ENCODE measurements around the gene KLHL3.

KLHL3 gene

DNA sequence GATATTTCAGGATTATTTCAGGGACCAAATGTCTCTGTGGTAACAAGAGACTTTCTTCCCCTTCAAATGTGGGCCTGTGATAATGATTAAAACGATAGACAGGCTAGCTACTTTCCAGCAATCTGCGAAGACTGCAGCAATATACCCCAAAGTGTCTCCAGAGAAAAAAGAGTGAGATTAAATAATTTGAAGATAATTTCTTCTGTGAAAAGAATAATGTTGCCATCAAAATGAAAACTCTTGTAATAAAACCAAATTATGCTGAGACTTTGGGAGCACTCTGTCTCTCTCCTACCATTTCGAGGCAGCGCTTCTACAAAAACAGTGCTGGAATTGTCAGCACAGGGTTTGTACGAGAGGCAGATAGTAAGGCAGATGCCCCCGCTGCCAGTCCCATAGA is 132.5 kb downstream of the KLHL3 start:
- in situ Hi-C loops (cut with MboI; ENCODE audit: low pct_unique_long_range_greater_than_20kb, low sequenced_read_pairs), result no loop called here
- DNase-seq, result no peak

DNA sequence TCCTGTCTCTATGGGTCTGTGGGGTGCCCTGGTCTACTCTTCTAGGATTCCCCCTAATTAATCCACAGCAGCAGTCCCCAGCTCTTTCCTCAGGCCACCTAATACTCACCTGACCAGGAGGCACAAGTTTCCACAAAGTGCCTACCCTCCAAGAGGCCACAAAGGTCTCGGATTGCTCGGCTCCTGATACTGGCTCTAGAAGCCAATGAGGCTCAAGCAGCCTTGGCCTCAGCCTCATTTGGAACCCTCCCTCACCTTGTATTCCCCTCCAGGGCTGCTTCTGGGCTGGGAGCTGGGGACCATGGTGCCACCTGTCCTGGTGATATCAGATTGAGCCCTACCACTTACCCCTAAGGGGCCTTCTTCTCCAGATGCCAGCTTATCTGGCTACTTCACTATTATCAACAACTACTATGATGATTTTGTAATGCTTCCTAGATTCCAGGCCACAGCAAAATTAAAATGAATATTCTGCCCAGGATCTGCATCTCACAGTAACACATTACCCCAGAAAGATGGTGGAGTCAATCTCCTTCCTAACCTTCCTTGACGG is 133.1 kb downstream of the KLHL3 start:
- in situ Hi-C loops (cut with MboI; ENCODE audit: low pct_unique_long_range_greater_than_20kb, low sequenced_read_pairs), result no loop called here
- DNase-seq, result no peak

DNA sequence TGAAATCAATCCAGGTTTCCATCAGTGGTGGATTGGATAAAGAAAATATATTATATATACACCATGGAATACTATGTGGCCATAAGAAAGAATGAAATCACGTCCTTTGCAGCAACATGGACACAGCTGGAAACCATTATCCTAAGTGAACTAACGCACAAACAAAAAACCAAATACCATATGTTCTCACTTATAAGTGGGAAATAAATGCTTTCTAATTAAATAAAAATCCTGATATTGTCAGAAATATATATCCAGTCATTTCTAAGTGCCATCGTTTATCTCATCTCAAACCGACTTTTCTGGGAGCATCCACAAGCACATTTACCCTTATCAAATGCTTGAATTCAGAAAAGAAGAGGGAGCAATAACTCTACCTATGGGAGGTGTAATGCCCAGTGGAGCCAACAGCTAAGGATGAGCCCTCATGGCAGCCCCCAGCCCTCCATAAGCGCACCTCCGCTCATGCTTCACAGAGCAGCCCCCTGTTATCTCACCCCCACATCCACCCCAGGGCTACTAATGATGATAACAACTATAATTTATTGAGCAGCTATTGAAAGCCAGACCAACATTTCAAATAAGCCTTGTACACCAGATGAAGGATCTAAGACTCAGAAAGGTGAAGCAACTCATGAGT is 135.0 kb downstream of the KLHL3 start:
- no peak for DNase-seq
- in situ Hi-C loops (cut with MboI; ENCODE audit: low pct_unique_long_range_greater_than_20kb, low sequenced_read_pairs), result no loop called here

DNA sequence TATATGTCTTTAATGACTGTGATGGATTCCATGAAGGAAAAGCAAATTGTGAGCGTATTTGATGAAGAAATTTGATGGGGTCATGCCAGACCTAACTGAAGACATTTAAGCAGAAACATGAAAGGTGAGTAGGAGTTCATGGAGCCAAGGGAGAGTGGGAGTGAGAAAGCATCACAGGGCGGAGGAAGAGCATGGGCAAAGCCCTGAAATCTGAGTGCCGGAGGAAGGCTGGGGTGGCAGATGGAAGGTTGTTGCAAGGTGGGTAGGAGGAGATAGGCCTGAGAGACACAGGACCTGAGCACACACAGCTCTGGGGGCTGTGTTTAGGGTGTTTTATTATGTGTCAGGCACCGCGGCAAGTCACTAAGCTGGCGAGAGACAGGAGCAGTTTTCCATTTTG is 136.4 kb downstream of the KLHL3 start:
- in situ Hi-C loops (cut with MboI; ENCODE audit: low pct_unique_long_range_greater_than_20kb, low sequenced_read_pairs), result no loop called here
- DNase-seq, result no peak

DNA sequence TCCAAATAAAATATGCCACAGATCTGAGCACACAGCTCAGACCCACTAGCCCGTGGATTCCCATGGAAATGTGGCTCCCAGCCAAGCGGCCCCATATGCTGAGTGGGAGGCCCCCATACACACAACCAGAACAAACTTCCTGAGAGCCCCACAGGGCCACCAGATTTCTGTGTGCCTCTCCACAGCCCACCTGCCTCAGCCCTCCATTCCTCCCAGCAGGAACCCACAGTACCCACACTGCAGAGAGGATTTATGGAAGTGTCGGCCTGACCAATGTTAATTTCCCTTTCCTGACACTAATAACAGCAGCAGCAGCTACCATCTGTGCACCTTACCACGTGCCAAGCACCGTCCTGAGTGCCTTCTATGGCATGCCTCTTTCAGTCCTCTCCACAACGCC is 137.5 kb downstream of the KLHL3 start:
- in situ Hi-C loops (cut with MboI; ENCODE audit: low pct_unique_long_range_greater_than_20kb, low sequenced_read_pairs), result no loop called here
- DNase-seq, result no peak

DNA sequence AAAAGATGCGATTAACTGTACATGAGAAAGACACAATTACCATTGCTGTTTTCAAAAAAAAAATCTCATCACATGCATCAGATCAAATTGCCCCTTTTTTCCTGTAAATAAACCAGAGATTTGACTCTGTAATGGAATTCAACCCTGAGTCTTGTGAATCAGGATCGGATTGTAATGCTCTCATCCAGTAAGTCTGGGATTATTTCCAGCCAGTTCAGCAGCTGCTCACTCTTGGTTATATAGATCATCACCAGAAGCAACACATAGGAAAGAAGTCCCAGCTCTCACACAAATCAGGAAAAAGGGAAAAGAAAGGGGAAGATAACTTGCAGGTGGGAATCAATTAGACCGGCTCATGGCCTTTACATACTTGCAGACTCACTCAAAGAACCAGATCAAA is 138.9 kb downstream of the KLHL3 start:
- DNase-seq, result no peak
- in situ Hi-C loops (cut with MboI; ENCODE audit: low pct_unique_long_range_greater_than_20kb, low sequenced_read_pairs), result no loop called here

DNA sequence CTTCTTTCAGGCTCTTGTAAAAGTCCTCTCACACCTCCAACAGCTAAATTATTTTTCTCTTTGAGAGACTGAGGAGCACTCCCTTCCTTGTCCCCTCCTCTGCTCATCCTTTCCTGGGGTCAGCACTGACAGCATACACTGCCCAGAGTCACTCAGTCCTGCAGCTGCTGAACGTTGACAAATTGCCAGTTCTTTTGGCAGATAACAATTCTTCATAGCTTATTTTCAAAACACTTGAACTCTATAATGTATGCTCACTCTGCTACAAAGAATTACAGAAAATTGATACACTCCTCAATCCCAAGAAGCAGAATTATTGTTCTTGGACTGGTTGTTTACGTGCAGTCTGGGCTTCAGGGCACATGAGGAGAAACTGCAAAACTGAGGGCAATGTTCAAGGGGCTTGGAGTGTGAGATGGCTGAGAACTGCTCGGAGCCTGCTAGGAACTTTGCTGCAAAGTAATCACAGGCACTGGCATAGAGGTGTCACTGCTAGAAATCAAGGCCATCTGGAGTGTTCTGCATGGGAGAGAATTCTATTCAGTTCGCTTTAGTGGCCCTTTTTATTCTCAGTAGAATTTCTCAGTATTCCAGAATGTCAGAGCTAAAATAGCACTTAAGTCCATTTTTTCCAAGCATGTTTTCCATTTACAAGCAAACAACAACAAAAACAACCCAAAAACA is 140.4 kb downstream of the KLHL3 start:
- in situ Hi-C loops (cut with MboI; ENCODE audit: low pct_unique_long_range_greater_than_20kb, low sequenced_read_pairs), result no loop called here
- no peak for DNase-seq

DNA sequence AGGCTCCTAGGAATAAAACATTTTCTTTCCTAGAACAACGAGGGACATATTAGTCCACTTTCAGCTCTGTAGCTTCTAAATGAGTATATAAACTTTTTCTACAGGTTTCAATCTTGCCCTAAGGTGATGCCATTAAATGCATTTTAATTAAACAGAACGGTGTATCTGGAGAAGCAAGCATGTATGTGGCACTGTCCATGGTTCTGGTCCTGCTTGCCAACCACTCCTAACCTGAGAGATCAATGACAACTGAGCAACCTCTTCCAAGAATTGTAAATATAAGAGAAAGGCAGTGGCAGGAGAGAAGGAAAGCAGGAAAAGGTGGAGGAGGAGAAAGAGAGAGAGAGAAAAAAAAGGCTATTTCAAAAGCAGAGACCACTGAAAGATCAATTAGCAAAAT is 141.2 kb downstream of the KLHL3 start:
- in situ Hi-C loops (cut with MboI; ENCODE audit: low pct_unique_long_range_greater_than_20kb, low sequenced_read_pairs), result no loop called here
- DNase-seq, result no peak

DNA sequence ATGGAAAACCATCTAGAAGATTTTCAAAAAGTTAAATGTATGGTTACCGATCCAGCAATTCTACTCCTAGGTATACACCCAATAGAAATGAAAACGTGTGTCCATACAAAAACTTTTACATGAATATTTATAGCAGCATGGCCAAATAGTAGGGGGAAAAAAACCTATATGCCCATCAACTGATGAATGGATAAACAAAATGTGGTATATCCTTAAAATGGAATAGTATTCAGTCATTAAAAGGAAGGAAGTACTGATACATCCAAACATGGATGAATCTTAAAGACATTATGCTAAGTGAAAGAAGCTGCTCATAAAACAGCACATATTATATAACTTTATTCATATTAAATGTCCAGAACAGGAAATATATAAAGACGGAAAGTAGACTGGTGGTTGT is 143.6 kb downstream of the KLHL3 start:
- no peak for DNase-seq
- in situ Hi-C loops (cut with MboI; ENCODE audit: low pct_unique_long_range_greater_than_20kb, low sequenced_read_pairs), result no loop called here

DNA sequence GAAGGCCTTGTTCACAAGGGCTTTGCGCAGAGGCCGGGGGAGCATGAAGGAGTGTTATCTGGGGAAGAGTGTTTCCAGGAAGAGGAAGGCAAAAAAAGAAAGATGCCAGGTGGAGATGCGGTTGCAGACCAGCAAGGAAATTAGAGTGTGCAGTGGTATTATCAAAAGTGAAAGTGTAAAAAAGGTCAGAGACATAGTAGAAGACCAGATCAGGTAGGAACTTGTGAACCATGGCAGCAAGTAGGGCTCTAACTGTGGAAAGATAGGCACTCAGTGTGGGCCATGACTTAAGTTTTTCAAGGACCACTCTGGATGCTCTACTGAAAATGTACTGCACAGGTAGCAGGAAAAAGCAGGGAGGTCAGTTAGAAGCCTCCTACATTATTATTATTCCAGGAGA is 146.7 kb downstream of the KLHL3 start:
- in situ Hi-C loops (cut with MboI; ENCODE audit: low pct_unique_long_range_greater_than_20kb, low sequenced_read_pairs), result no loop called here
- DNase-seq, result no peak

DNA sequence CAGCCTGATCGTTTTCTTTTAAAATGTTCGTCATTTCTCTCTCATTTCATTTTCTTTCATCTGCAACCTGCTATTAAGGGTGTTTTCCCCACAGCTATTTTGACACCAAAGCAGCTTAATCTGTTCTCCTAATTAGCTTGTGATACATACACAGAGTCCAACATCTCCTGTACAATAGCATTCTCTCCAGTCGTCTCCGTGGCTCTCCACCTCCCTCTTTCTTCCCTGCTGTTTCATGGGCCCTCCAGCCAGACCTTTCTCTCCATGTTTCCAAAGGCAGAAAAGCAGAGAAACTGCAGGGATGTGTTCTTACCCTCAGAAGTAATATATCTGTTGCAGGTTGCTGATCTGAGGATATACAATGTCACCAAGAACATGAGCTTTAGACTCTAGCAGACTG is 148.0 kb downstream of the KLHL3 start:
- in situ Hi-C loops (cut with MboI; ENCODE audit: low pct_unique_long_range_greater_than_20kb, low sequenced_read_pairs), result no loop called here
- no peak for DNase-seq

DNA sequence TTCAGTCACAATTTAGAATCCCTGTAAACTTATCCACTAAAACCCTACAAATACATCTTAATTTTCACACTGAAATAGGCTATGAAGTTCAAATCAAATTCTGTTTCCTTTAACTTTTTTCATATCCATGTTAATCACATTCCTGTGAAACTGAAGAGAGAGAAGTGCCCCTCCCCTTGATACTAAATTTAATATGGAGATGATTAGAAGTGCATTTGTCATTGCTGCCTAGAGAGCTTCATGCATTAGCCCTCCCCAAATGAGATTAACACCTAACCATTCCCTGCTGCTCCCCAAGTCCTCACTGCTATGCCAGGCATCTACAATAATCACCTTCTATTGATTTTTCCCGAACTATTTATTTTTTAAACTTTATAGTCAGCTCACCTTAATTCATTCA is 151.6 kb downstream of the KLHL3 start:
- no peak for DNase-seq
- in situ Hi-C loops (cut with MboI; ENCODE audit: low pct_unique_long_range_greater_than_20kb, low sequenced_read_pairs), result no loop called here

DNA sequence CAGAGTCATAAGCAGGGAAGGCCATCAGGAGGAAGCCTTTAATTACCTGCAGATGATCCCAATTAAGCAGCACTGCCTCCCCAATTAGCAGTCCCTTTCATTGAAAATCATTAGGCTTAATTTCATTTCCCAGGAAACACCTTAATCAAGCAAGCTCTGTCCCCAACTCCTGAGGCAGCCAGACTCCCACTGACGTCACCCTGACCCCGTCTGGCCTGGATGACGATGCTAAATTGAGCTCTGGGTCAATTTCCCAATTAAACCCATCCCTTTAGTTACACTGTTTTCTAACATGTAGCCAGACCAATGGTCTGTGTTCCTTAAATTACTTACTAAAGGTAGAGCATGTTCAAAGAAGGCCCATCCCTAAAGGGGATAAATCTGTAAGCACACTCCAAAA is 152.8 kb downstream of the KLHL3 start:
- no peak for DNase-seq
- in situ Hi-C loops (cut with MboI; ENCODE audit: low pct_unique_long_range_greater_than_20kb, low sequenced_read_pairs), result no loop called here

DNA sequence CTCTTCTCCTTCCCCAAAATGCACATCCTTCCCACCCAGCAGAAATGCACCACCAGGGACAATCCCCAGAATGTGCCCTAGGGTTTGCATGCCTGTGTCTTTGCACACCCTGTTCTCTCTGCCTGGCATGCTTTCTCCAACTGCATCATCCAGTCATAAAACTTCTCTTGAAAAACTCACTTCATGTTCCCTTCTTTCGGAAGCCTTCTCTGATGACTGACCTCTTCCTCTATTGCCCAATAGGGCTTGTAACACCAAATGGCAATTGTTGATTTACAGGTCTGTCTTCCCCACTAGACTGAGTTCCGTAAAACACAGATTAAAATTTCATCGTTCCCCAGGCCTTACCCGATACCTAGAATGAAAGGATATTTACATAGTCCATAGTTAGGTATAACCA is 153.7 kb downstream of the KLHL3 start:
- DNase-seq, result peak; percentile 46
- in situ Hi-C loops (cut with MboI; ENCODE audit: low pct_unique_long_range_greater_than_20kb, low sequenced_read_pairs), result no loop called here

DNA sequence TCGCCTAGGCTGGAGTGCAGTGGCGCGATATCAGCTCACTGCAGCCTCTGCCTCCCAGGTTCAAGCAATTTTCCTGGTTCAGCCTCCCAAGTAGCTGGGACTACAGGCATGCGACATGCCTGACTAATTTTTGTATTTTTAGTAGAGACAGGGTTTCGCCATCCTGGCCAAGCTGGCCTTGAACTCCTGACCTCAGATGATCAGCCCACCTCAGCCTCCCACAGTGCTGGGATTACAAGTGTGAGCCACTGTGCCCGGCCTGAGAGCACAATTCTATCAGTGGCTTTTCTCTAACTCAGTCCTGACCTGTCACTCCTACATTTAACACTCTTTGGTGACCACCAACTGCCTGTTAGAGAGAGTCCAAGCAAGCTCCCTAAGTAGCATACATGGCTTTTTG is 154.1 kb downstream of the KLHL3 start:
- in situ Hi-C loops (cut with MboI; ENCODE audit: low pct_unique_long_range_greater_than_20kb, low sequenced_read_pairs), result no loop called here
- no peak for DNase-seq

DNA sequence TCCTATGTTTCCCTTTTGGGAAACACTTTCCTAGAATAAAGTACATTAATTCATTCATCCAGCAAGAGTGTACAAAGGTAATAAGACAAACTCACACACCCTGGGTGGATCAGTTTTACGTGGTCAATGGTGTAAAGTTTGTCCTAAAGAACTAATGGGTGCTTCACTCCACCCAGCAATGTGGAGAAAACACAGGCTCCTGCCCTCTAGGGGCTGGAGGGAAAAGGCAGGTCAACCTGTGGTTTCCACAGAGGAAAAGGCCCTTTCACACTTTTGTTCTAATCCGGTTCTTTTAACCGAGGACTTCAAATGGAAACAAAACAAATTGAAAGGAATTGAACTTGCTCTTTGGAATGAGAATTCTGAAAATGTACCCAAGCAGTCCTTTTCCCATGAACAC is 155.9 kb downstream of the KLHL3 start:
- in situ Hi-C loops (cut with MboI; ENCODE audit: low pct_unique_long_range_greater_than_20kb, low sequenced_read_pairs), result no loop called here
- DNase-seq, result no peak

DNA sequence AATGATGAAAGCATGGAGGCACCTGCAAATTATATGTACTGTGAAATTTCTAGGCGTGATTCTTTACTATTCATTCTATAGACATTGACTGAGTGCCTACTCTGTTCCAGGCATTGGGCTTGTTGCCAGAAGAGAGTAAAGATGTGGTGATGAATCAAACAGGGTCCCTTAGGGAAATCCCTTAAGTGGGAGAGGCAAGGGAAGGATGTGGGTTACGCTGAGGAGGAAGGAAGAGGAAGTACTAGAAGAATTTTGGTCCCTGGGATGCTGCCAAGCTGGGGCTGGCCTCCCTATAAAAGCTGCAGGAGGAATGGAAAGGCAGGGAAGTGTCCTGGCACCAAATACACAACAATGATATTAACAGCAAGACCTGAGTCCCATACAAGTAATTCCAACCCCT is 160.0 kb downstream of the KLHL3 start:
- in situ Hi-C loops (cut with MboI; ENCODE audit: low pct_unique_long_range_greater_than_20kb, low sequenced_read_pairs), result no loop called here
- peak; percentile 25 for DNase-seq

DNA sequence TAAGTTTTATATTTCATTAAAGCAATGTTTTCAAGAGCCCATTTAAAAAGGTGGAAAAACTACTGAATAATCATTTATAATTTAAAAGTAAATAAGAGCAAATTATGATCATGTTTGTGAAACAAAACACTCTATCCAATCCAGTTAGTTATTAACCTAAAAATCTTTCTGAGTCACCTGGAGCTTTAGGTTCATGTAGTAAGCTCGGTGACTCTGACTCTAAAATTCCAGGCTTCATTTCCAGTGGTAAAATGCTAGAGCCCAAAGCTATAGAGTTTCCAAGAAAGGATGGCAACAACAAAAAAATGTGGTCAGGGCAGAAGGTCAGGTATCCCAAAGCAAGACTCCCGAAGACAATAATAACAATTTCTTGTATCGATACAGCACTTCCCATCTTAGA is 160.7 kb downstream of the KLHL3 start:
- in situ Hi-C loops (cut with MboI; ENCODE audit: low pct_unique_long_range_greater_than_20kb, low sequenced_read_pairs), result no loop called here

DNA sequence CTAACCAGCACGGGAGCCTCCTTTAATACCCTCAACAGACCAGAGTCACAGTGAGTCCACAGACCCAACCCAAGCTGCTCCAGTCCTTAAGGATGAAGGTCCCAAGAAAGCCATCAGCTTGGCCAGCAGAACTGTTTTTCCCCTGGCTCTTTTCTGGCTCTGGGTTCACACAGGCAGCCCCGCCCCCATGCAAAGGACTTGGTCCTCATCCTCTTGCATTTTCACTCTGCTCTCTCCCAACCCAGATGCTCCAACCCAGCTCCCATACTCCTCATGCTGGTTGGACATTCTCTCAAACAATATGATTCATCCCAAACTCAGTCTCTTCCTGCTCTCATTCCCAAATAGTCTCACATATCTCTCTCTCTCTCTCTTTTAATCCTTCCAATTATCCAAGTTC is 162.5 kb downstream of the KLHL3 start:
- no peak for DNase-seq
- in situ Hi-C loops (cut with MboI; ENCODE audit: low pct_unique_long_range_greater_than_20kb, low sequenced_read_pairs), result no loop called here

More for the DNA sequence above, 160.7 kb downstream of the KLHL3 start:
- no peak for DNase-seq

DNA sequence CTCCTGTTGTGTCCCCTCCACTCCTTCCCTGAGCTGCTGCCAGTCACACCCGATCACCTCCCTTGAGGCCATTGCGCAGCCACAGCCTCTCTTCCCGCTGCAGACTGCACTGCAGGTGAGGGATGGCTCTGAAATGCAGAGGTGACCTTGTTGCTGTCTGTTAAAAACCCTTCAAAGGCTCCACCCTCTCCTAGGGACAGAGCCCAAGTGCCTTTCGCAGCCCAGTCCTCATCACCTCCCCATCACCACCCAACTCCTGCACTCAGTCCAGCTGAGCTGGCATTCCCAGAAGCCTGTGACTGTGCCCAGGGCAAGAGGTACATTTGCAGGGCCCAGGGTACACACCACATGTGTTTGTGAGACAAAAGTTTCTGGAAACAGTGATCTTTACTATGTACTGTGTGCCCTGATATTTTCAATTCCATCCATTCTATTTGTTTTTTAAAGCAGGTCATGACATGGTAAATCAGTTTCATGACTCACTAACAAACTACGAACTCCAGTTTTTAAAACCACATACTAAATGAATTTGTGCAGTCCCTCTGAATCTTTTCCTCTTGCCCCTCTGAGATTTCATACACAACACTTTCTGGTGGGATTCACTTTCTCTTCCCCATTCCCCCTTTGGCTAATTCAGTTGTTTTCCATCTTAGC is 163.7 kb downstream of the KLHL3 start:
- no peak for DNase-seq
- in situ Hi-C loops (cut with MboI; ENCODE audit: low pct_unique_long_range_greater_than_20kb, low sequenced_read_pairs), result no loop called here

DNA sequence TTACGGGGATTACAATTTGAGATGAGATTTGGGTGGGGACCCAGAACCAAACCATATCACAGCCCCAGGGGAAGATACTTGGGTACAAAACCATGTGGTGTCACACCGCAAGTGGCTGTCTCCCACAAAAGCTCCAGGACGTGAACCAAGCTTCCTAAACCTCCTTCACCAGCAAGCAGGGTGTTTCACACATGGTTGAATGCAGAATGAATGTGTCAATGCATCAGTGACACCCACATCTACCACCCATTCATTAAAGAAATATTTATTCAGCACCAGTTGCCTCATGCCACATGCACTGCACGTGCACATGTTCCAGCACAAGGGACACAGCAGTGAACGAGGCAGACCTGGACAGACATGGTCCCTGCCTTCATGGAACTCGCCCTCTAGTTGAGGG is 165.8 kb downstream of the KLHL3 start:
- no peak for DNase-seq
- in situ Hi-C loops (cut with MboI; ENCODE audit: low pct_unique_long_range_greater_than_20kb, low sequenced_read_pairs), result no loop called here

Data from KBM-7 (cell line).